ENCODE results near the gene PTPRD.

- no peak for TF ChIP-seq PRDM10 (tag by site-specific recombination; IDR thresholded peaks at IDR 0.05)
- TF ChIP-seq ZNF549 (tag by site-specific recombination; IDR thresholded peaks at IDR 0.05) = no peak
- TF ChIP-seq PRDM6 (tag by site-specific recombination; IDR thresholded peaks at IDR 0.05) = no peak
- no peak for TF ChIP-seq CTCF (tag by site-specific recombination; IDR thresholded peaks at IDR 0.05)
- TF ChIP-seq ZNF211 (tag by site-specific recombination; IDR thresholded peaks at IDR 0.05; ENCODE audit: low read depth) = no peak
- no peak for TF ChIP-seq ZNF513 (tag by site-specific recombination; IDR thresholded peaks at IDR 0.05)
- TF ChIP-seq ZNF302 (tag by site-specific recombination; IDR thresholded peaks at IDR 0.05; ENCODE audit: low read depth) = no peak
- no peak for TF ChIP-seq ZNF398 (tag by site-specific recombination; IDR thresholded peaks at IDR 0.05)
- no peak for TF ChIP-seq ZBTB1 (tag by site-specific recombination; IDR thresholded peaks at IDR 0.05)
- no peak for TF ChIP-seq ZNF530 (tag by site-specific recombination; IDR thresholded peaks at IDR 0.05; ENCODE audit: low read depth)
Measured at GRCh38 chr9:9556865-9557803, 1055.7 kb downstream of the PTPRD start.
